ENCODE data around the gene RBM39.
"Not testable (repeated sequence)": the region's sequence is repeated elsewhere in the genome, so short reads cannot be mapped to it uniquely, and the experiment has no call there.

Gene RBM39

GRCh38 chr20:35729283-35729807 is 12.7 kb downstream of the RBM39 start:
- CTCF ChIA-PET: interaction anchor here (1.1 kb wide), 1 partner anchor 10 kb away, joined by 3 read pairs; no protein-coding TSS in a partner anchor
- DNase-seq (ENCODE audit: extremely low spot score): no peak
- POLR2A ChIA-PET: interaction anchor here (1.6 to 7.0 kb wide), 3 partner anchors 10 to 65 kb away, joined by 7 to 81 read pairs (median 19); partner anchors contain the start of genes CPNE1, RBM12 and RBM39
- no peak for TF ChIP-seq CTCF (IDR thresholded peaks at IDR 0.05; ENCODE audit: control extremely low read depth, extremely low read depth, low read depth, missing control alignments)

- TF ChIP-seq CTCF (IDR thresholded peaks at IDR 0.05; ENCODE audit: control extremely low read depth, extremely low read depth, low read depth, missing control alignments): no peak
- CTCF ChIA-PET: no interaction called here
- POLR2A ChIA-PET: interaction anchor here (0.6 to 7.0 kb wide), 9 partner anchors 8 to 227 kb away, joined by 3 to 81 read pairs (median 4); partner anchors contain the start of genes PHF20 and RBM39
- DNase-seq (ENCODE audit: extremely low spot score): no peak
Observed at GRCh38 chr20:35726842-35727711, 15.0 kb downstream of the RBM39 start.

DNA sequence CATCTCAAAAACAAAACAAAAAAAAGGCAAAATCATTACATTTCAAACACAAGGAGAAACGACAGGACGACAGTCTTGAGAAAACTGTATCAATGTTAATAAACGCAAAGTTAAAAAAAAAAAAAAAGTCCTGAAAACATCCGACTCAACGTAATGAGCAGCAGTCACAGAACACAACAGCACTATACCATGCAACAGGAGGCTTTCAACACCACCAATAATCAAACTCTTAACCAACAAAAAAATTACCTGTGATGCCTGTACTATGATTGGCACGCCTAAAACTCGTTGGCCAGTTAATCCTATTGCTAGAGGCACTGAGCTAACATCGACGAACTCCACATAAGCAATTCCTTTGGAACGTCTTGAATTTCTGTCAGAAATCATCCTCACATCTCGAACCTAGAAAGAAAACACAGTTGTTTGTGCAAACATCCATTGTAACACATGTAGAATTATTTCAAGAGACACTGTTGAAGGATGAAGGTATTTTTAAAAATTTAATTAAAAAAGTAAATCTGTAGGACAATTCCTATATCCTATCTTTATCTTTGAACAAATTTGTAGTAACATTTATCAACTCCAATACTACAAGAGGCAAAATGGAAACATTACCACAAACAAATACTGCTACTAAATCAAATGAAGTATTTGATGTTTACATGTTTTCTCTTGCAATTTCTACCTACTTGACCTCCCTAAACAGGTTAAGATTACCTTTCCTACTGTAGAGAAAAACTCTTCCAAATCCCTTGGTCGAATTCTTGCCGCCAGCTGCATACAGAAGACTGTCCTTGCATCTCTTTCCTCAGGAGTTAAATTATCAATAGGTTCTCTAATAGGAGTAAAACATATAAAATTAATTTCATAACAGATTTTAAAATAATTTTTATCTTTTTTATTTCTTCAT is 17.5 kb downstream of the RBM39 start:
- ChIA-PET POLR2A (interaction anchor here (0.5 to 2.6 kb wide), 9 partner anchors 9 to 1210 kb away, joined by 3 to 8 read pairs (median 5); partner anchors contain the start of gene RBM39), CTCF (interaction anchor here (1.0 to 1.4 kb wide), 2 partner anchors 10 to 12 kb away, joined by 3 to 4 read pairs; no protein-coding TSS in a partner anchor)
- no peak for TF ChIP-seq CTCF (IDR thresholded peaks at IDR 0.05; ENCODE audit: control extremely low read depth, extremely low read depth, low read depth, missing control alignments)
- DNase-seq (ENCODE audit: extremely low spot score): no peak

- ChIA-PET CTCF (interaction anchor here (1.0 kb wide), 1 partner anchor 9 kb away, joined by 4 read pairs; no protein-coding TSS in a partner anchor), POLR2A (interaction anchor here (0.7 to 2.6 kb wide), 5 partner anchors 10 to 19 kb away, joined by 3 to 8 read pairs (median 5); partner anchors contain the start of gene RBM39)
- not testable (repeated sequence) for DNase-seq (ENCODE audit: extremely low spot score)
Observed at GRCh38 chr20:35723652-35724320, 18.3 kb downstream of the RBM39 start.

DNA sequence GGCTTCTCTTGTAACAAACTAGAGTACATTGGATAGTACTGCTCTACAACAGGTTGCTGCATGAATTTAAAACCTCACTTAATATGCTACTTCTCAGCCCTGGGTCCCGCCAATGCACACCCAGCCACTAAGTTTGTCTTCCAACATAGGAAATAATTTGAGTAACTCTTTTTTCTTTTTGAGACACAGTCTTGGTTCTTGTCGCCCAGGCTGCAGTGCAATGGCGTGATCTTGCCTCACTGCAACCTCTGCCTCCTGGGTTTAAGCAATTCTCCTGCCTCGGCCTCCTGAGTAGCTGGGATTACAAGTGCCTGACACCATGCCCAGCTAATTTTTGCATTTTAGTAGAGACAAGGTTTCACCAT is 18.8 kb downstream of the RBM39 start:
- POLR2A ChIA-PET: interaction anchor here (0.7 to 2.6 kb wide), 4 partner anchors 10 to 19 kb away, joined by 3 to 8 read pairs (median 4); partner anchors contain the start of gene RBM39
- not testable (repeated sequence) for DNase-seq (ENCODE audit: extremely low spot score)
- CTCF ChIA-PET: interaction anchor here (1.0 kb wide), 1 partner anchor 8 kb away, joined by 4 read pairs; no protein-coding TSS in a partner anchor

- CTCF ChIA-PET: interaction anchor here (0.6 kb wide), 1 partner anchor 11 kb away, joined by 3 read pairs; no protein-coding TSS in a partner anchor
- POLR2A ChIA-PET: interaction anchor here (1.0 to 2.6 kb wide), 2 partner anchors 9 to 14 kb away, joined by 5 to 8 read pairs; no protein-coding TSS in a partner anchor
- no peak for DNase-seq (ENCODE audit: extremely low spot score)
Observed at GRCh38 chr20:35721621-35722020, 20.4 kb downstream of the RBM39 start.

More at GRCh38 chr20:35721621-35722020, 20.4 kb downstream of the RBM39 start:
- TF ChIP-seq CTCF (IDR thresholded peaks at IDR 0.05; ENCODE audit: control extremely low read depth, extremely low read depth, low read depth, missing control alignments): no peak

All from GM10248 (cell line).